VCaP (cell line): Measurements from ENCODE around the gene BCAS3.

Source experiments
- H3K27ac ChIP-seq: fragments of 450-650 bp; 2 replicates; pipeline ENCODE4 v1.5.1; 2017
- CTCF ChIP-seq: fragments of 450-650 bp; conservative IDR thresholded peaks from 2 replicates; pipeline ENCODE4 v1.5.1; 2017; ENCODE audit warnings: mild to moderate bottlenecking, moderate library complexity

BCAS3 gene

GRCh38 chr17:61106354-61106753, 428.7 kb downstream of the BCAS3 start:
- no peak overlapping the region for H3K27ac ChIP-seq
- TF ChIP-seq CTCF = no peak

GRCh38 chr17:61116577-61116976, 438.9 kb downstream of the BCAS3 start:
- no peak overlapping the region for H3K27ac ChIP-seq
- TF ChIP-seq CTCF = no peak

- no peak for TF ChIP-seq CTCF
- H3K27ac ChIP-seq = no peak overlapping the region
These were observed 440.3 kb downstream of the BCAS3 start for GRCh38 chr17:61117983-61118382.

GRCh38 chr17:61118871-61119270, 441.2 kb downstream of the BCAS3 start:
- no peak for TF ChIP-seq CTCF
- no peak overlapping the region for H3K27ac ChIP-seq

- TF ChIP-seq CTCF = no peak
These were observed 444.8 kb downstream of the BCAS3 start for GRCh38 chr17:61122326-61122913.

GRCh38 chr17:61124562-61124961, 446.9 kb downstream of the BCAS3 start:
- no peak overlapping the region for H3K27ac ChIP-seq
- TF ChIP-seq CTCF = no peak

More at GRCh38 chr17:61122326-61122913, 444.8 kb downstream of the BCAS3 start:
- no peak overlapping the region for H3K27ac ChIP-seq

GRCh38 chr17:61126473-61127249, 449.0 kb downstream of the BCAS3 start:
- no peak for TF ChIP-seq CTCF
- H3K27ac ChIP-seq = no peak overlapping the region
